GM23248 (cell line): ENCODE data around the gene CCDC8. TPM values are rescaled to one million over a fixed set of nuclear protein-coding genes. Genes with fewer than 3 reads are reported as not detected.

Experiments
- DNase-seq: peaks from one replicate; pipeline ENCODE4 v3.0.0-alpha.2; 2015
- H2AFZ ChIP-seq: fragments of 200-600 bp; sonication (generic); 2 replicates; pipeline ENCODE4 v1.6.1; 2016; ENCODE audit warnings: antibody characterized with exemption
- H3F3A ChIP-seq: fragments of 200-600 bp; sonication (generic); 2 replicates; pipeline ENCODE4 v1.6.1; 2016; ENCODE audit warnings: mild to moderate bottlenecking, antibody characterized with exemption, mixed run types; ENCODE audit not compliant: insufficient read depth
- H3K27ac ChIP-seq: fragments of 200-600 bp; sonication (generic); 2 replicates; pipeline ENCODE4 v1.5.1; 2016; ENCODE audit warnings: mild to moderate bottlenecking
- H3K27me3 ChIP-seq: fragments of 200-600 bp; sonication (generic); replicated peaks from 2 replicates; pipeline ENCODE4 v1.6.1; 2016; ENCODE audit warnings: mild to moderate bottlenecking; ENCODE audit not compliant: insufficient read depth
- H3K36me3 ChIP-seq: fragments of 200-600 bp; sonication (generic); 2 replicates; pipeline ENCODE4 v1.6.1; 2016; ENCODE audit warnings: low read depth, mild to moderate bottlenecking
- H3K4me1 ChIP-seq: fragments of 200-600 bp; sonication (generic); 2 replicates; pipeline ENCODE4 v1.6.1; 2016; ENCODE audit warnings: mild to moderate bottlenecking; ENCODE audit not compliant: insufficient read depth
- H3K4me2 ChIP-seq: fragments of 200-600 bp; sonication (generic); one replicate; pipeline ENCODE4 v1.6.1; 2016; ENCODE audit warnings: mild to moderate bottlenecking; ENCODE audit not compliant: unreplicated experiment
- H3K4me3 ChIP-seq: fragments of 200-600 bp; sonication (generic); 2 replicates; pipeline ENCODE4 v1.5.1; 2016; ENCODE audit warnings: mild to moderate bottlenecking
- H3K79me2 ChIP-seq: fragments of 200-600 bp; sonication (generic); 2 replicates; pipeline ENCODE4 v1.6.1; 2016; ENCODE audit warnings: mild to moderate bottlenecking; ENCODE audit not compliant: insufficient read depth
- H3K9ac ChIP-seq: fragments of 200-600 bp; sonication (generic); 2 replicates; pipeline ENCODE4 v1.6.1; 2016; ENCODE audit warnings: mild to moderate bottlenecking
- H3K9me2 ChIP-seq: fragments of 200-600 bp; sonication (generic); 2 replicates; pipeline ENCODE4 v1.6.1; 2016; ENCODE audit warnings: mixed run types, mild to moderate bottlenecking, moderate library complexity; ENCODE audit not compliant: insufficient read depth
- H3K9me3 ChIP-seq: fragments of 200-600 bp; sonication (generic); one replicate; pipeline ENCODE4 v1.6.1; 2017; ENCODE audit warnings: low read depth
- H4K20me1 ChIP-seq: fragments of 200-600 bp; sonication (generic); 2 replicates; pipeline ENCODE4 v1.6.0; 2016; ENCODE audit not compliant: insufficient read depth
- EZH2 ChIP-seq: fragments of 200-600 bp; sonication (generic); IDR thresholded peaks from 2 replicates; pipeline ENCODE4 v1.6.1; 2018; ENCODE audit warnings: antibody characterized with exemption, mild to moderate bottlenecking; ENCODE audit not compliant: insufficient read depth, poor library complexity, severe bottlenecking
- EZH2phosphoT487 ChIP-seq: fragments of 200-600 bp; sonication (generic); IDR thresholded peaks from 2 replicates; pipeline ENCODE4 v1.6.1; 2018; ENCODE audit warnings: antibody characterized with exemption, moderate library complexity, mild to moderate bottlenecking, low read depth; ENCODE audit not compliant: insufficient read depth
- WGBS, 2 experiments: methylation state at CpG; one replicate each; pipeline ENCODE4 v1.1.6; 2015 to 2017; ENCODE audit warnings: low lambda C conversion rate in 2 of 2, low coverage in 1 of 2; ENCODE audit errors: missing lambda C conversion rate in 2 of 2; 5-methylcytosine and 5-hydroxymethylcytosine counted together
- in situ Hi-C: fragments of 300-500 bp; cut with MboI; formaldehyde crosslinking; loops from 2 replicates; pipeline ENCODE4 v1.15.0; 2020
- polyA plus RNA-seq: library from polyadenylated mRNA; unstranded; fragments of >200 nt; fragmentation: Nextera tagmentation; extraction: Ambion mirVana; gene quantifications from 2 replicates; pipeline ENCODE4 v1.2.1, GENCODE V29; 2016
- total RNA-seq: library from RNA; depleted of rRNA; stranded (reverse); fragments of >200 nt; shearing (Covaris generic); gene quantifications from 2 replicates; pipeline ENCODE4 v1.2.3, GENCODE V29; 2014

Gene CCDC8
- total and polyA plus RNA-seq, 2 experiments from 2014 or later: 6.0 to 10.1 TPM

GRCh38 chr19:46450737-46451136 is 37.4 kb upstream of the CCDC8 start:
- H3K27ac ChIP-seq: no peak overlapping the region
- WGBS, 2 experiments: 66 to 73% methylated on average over 5 of the region's 5 CpGs
- H2AFZ ChIP-seq: no peak overlapping the region
- TF ChIP-seq EZH2 (no peak), EZH2phosphoT487 (no peak)
- H3K4me1 ChIP-seq: no peaks in the 10 kb centered on the region
- peaks cover 5% of the 10 kb centered on the region; the same call in 1 of the 2 replicates for H3K27me3 ChIP-seq
- no peaks in the 10 kb centered on the region for H3K36me3 ChIP-seq
- H3K9me3 ChIP-seq: no peaks in the 10 kb centered on the region
- H3K4me3 ChIP-seq: no peak overlapping the region
- H4K20me1 ChIP-seq: no peaks in the 10 kb centered on the region
- no peak overlapping the region for H3K4me2 ChIP-seq
- H3F3A ChIP-seq: no peaks in the 10 kb centered on the region
- no peak for DNase-seq
- in situ Hi-C loops: no loop called here
- no peak overlapping the region for H3K9ac ChIP-seq
- no peaks in the 10 kb centered on the region for H3K79me2 ChIP-seq
- no peaks in the 10 kb centered on the region for H3K9me2 ChIP-seq

GRCh38 chr19:46449228-46449627 is 35.9 kb upstream of the CCDC8 start:
- H3K27me3 ChIP-seq: peaks cover 5% of the 10 kb centered on the region; the same call in 1 of the 2 replicates
- in situ Hi-C loops: no loop called here
- H3K4me1 ChIP-seq: no peaks in the 10 kb centered on the region
- no peaks in the 10 kb centered on the region for H3K36me3 ChIP-seq
- no peaks in the 10 kb centered on the region for H3F3A ChIP-seq
- H3K27ac ChIP-seq: no peak overlapping the region
- no peaks in the 10 kb centered on the region for H3K79me2 ChIP-seq
- H3K4me3 ChIP-seq: no peak overlapping the region
- no peak overlapping the region for H3K9ac ChIP-seq
- 45 to 50% methylated on average over 7 of the region's 7 CpGs for WGBS, 2 experiments
- H4K20me1 ChIP-seq: no peaks in the 10 kb centered on the region
- no peaks in the 10 kb centered on the region for H3K9me3 ChIP-seq
- H3K4me2 ChIP-seq: no peak overlapping the region
- DNase-seq: no peak
- TF ChIP-seq EZH2phosphoT487: no peak
- TF ChIP-seq EZH2: no peak
- H3K9me2 ChIP-seq: no peaks in the 10 kb centered on the region
- H2AFZ ChIP-seq: no peak overlapping the region

- no peak overlapping the region for H3K4me3 ChIP-seq
- no peak overlapping the region for H3K4me2 ChIP-seq
- no peak overlapping the region for H3K27ac ChIP-seq
- H3K9me2 ChIP-seq: no peaks in the 10 kb centered on the region
- H3K9me3 ChIP-seq: no peaks in the 10 kb centered on the region
- TF ChIP-seq EZH2phosphoT487: no peak
- no peak for TF ChIP-seq EZH2
- H3F3A ChIP-seq: no peaks in the 10 kb centered on the region
- H4K20me1 ChIP-seq: no peaks in the 10 kb centered on the region
- peaks cover 5% of the 10 kb centered on the region; the same call in 1 of the 2 replicates for H3K27me3 ChIP-seq
- no peak overlapping the region for H3K9ac ChIP-seq
- H2AFZ ChIP-seq: no peak overlapping the region
- H3K79me2 ChIP-seq: no peaks in the 10 kb centered on the region
- 70 to 73% methylated on average over 10 of the region's 10 CpGs for WGBS, 2 experiments
- no peaks in the 10 kb centered on the region for H3K36me3 ChIP-seq
- in situ Hi-C loops: no loop called here
- H3K4me1 ChIP-seq: no peaks in the 10 kb centered on the region
- no peak for DNase-seq
These were observed 35.2 kb upstream of the CCDC8 start for GRCh38 chr19:46448601-46449000.

GRCh38 chr19:46447824-46448223 is 34.5 kb upstream of the CCDC8 start:
- no peak overlapping the region for H3K9ac ChIP-seq
- peaks cover 5% of the 10 kb centered on the region; the same call in 1 of the 2 replicates for H3K4me1 ChIP-seq
- peaks cover 6% of the 10 kb centered on the region; the same call in 1 of the 2 replicates for H3F3A ChIP-seq
- H4K20me1 ChIP-seq: no peaks in the 10 kb centered on the region
- no peaks in the 10 kb centered on the region for H3K36me3 ChIP-seq
- TF ChIP-seq EZH2phosphoT487 (no peak), EZH2 (no peak)
- no peak overlapping the region for H2AFZ ChIP-seq
- no peak overlapping the region for H3K27ac ChIP-seq
- H3K9me3 ChIP-seq: no peaks in the 10 kb centered on the region
- no peaks in the 10 kb centered on the region for H3K9me2 ChIP-seq
- no peak overlapping the region for H3K4me2 ChIP-seq
- in situ Hi-C loops: no loop called here
- no peak overlapping the region for H3K4me3 ChIP-seq
- 86 to 89% methylated on average over 5 of the region's 5 CpGs for WGBS, 2 experiments
- no peaks in the 10 kb centered on the region for H3K79me2 ChIP-seq
- no peak for DNase-seq
- H3K27me3 ChIP-seq: peaks cover 5% of the 10 kb centered on the region; the same call in 1 of the 2 replicates

- H3F3A ChIP-seq: peaks cover 6% of the 10 kb centered on the region; the same call in 1 of the 2 replicates
- TF ChIP-seq EZH2 (no peak), EZH2phosphoT487 (no peak)
- no peak overlapping the region for H3K9ac ChIP-seq
- no peak overlapping the region for H3K27ac ChIP-seq
- DNase-seq: no peak
- no peak overlapping the region for H3K4me3 ChIP-seq
- WGBS, 2 experiments: 37 to 39% methylated on average over 3 of the region's 3 CpGs
- H3K27me3 ChIP-seq: no peaks in the 10 kb centered on the region
- in situ Hi-C loops: no loop called here
- H2AFZ ChIP-seq: no peak overlapping the region
- no peaks in the 10 kb centered on the region for H3K79me2 ChIP-seq
- no peaks in the 10 kb centered on the region for H3K36me3 ChIP-seq
- H3K9me2 ChIP-seq: no peaks in the 10 kb centered on the region
- H3K9me3 ChIP-seq: no peaks in the 10 kb centered on the region
- H3K4me1 ChIP-seq: peaks cover 7% of the 10 kb centered on the region; the same call in 1 of the 2 replicates
- no peak overlapping the region for H3K4me2 ChIP-seq
- no peaks in the 10 kb centered on the region for H4K20me1 ChIP-seq
These were observed 33.6 kb upstream of the CCDC8 start for GRCh38 chr19:46447006-46447405.
